ENCODE data around the gene NPAS2. TPM values are rescaled to one million over a fixed set of nuclear protein-coding genes. Genes with fewer than 3 reads are reported as not detected.

The NPAS2 gene
- total RNA-seq, 4 donors from 2014 or later: 4.7 to 131 (median 11.2) TPM

DNA sequence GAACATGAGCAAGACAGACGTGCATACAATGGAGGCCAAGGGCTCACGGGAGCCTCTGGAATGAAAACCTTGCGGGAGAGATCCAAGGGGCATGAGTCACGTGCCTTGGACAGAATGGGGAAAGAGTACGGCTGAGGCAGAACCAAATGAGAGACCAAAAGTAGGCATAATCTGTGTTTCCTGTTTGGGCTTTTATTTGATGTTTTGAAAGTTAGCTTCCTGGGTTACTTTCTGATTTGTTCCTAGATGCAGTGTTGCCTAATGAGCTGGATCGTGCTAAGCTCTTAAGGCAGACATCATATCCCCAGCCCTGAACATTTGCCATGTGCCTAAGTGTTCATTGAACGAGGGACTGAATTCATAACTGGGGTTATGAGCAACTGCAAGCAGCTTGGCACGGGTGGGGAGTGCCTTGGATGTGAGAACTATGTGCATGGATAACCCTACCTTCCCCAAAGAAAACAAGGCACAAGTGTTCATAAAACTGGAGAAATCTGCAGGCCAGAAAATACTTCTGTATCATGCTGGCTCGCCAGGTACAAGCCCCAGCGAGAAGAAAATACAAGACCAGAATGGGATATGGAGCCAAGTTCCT lies 121.8 kb downstream of the NPAS2 start:
- no peak for TF ChIP-seq CTCF (IDR thresholded peaks at IDR 0.05; ENCODE audit: low read depth)

GRCh38 chr2:100944617-100945432 lies 124.9 kb downstream of the NPAS2 start:
- TF ChIP-seq CTCF (IDR thresholded peaks at IDR 0.05; ENCODE audit: low read depth): no peak

GRCh38 chr2:100945433-100945740 lies 125.4 kb downstream of the NPAS2 start:
- no peak for TF ChIP-seq CTCF (IDR thresholded peaks at IDR 0.05; ENCODE audit: low read depth)

- no peak for TF ChIP-seq CTCF (IDR thresholded peaks at IDR 0.05; ENCODE audit: low read depth)
Observed at GRCh38 chr2:100945930-100946607, 126.1 kb downstream of the NPAS2 start.

DNA sequence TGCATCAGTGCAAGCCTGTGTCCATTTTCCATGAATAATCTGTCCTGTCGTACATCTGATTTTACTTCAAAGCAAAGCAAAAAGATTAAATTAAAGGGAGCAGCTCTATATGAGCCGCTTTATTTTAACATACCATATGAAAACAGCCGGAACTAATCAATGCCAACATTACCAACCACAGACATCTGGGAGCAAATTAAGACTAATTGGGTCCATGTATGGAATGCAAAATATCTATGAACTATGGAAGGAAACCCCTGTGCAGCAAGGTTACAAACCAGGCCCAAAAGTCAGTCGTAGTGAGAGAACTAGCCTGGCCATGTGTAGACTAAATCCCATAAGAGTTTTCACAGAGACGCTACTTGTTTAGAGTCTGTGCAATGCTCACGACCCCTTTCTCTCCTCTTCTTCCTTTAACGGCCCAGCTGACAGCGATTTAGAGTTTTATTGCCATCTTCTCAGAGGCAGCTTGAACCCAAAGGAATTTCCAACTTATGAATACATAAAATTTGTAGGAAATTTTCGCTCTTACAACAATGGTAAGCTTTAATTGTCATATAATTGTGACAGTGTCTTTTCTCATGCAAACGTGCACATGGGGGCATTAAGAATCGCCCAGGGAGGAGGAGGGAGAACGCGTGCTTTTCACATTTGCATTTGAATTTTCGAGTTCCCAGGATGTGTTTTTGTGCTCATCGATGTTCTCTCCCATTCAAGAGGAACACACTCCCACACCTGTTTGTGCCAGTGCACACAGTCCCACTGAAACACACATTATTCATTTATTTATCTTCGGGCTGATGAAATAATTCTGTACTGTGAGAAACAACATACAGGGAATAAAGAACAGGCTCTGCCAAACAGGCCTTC lies 129.2 kb downstream of the NPAS2 start:
- no peak for TF ChIP-seq CTCF (IDR thresholded peaks at IDR 0.05; ENCODE audit: low read depth)

DNA sequence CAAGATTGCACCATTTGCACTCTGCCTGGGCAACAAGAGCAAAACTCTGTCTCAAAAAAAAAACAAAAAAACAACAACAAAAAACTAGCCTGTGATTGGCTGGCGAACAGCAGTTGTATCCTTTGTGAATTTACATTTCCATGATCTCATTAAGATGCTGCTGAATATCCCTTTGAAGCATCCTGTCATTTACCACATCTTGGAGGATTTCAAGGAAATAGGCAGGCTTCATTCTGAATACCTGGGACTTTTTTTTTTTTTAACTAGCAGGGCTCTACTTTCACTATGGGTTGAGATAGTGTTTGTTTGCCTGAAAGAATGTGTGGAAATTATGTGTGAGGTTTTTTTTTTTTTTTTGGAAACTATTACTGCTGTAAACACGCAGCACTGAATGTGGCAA lies 132.6 kb downstream of the NPAS2 start:
- TF ChIP-seq CTCF (IDR thresholded peaks at IDR 0.05; ENCODE audit: low read depth): no peak
